Duodenal mucosa (tissue), 2 donors: Measurements from ENCODE around the gene NIPBL.
"Not testable (repeated sequence)": the region's sequence is repeated elsewhere in the genome, so short reads cannot be mapped to it uniquely, and the experiment has no call there.

ENCODE experiments used
- H3K27ac ChIP-seq: one replicate; pipeline ENCODE4 v1.7.0; 2013; ENCODE audit warnings: low read depth, low read length
- H3K27me3 ChIP-seq, 2 donors: one replicate each; pipeline ENCODE4 v1.7.0; 2013; ENCODE audit warnings: low read length in 2 of 2, control low read depth in 1 of 2; ENCODE audit not compliant: insufficient read depth in 2 of 2, control insufficient read depth in 1 of 2
- H3K36me3 ChIP-seq, 2 donors: one replicate each; pipeline ENCODE4 v1.7.0; 2013; ENCODE audit warnings: low read length in 2 of 2, control low read depth in 1 of 2; ENCODE audit not compliant: insufficient read depth in 2 of 2, control insufficient read depth in 1 of 2
- H3K4me1 ChIP-seq, 2 donors: one replicate each; pipeline ENCODE4 v1.7.0; 2013; ENCODE audit warnings: low read length in 2 of 2, control low read depth in 1 of 2; ENCODE audit not compliant: insufficient read depth in 2 of 2, control insufficient read depth in 1 of 2
- H3K4me3 ChIP-seq, 2 donors: one replicate each; pipeline ENCODE4 v1.7.0; 2013; ENCODE audit warnings: low read length in 2 of 2, low read depth in 1 of 2
- H3K9ac ChIP-seq, 2 donors: one replicate each; pipeline ENCODE4 v1.7.0; 2013; ENCODE audit warnings: low read length in 2 of 2, low read depth in 1 of 2
- H3K9me3 ChIP-seq, 2 donors: one replicate each; pipeline ENCODE4 v1.7.0; 2013; ENCODE audit warnings: low read length in 2 of 2, control low read depth in 1 of 2; ENCODE audit not compliant: control insufficient read depth in 1 of 2

NIPBL gene

GRCh38 chr5:36888303-36888702, 11.7 kb downstream of the NIPBL start:
- Histone ChIP-seq H3K36me3 (peaks cover 0 to 10% of the 10 kb centered on the region in 2 donors), H3K9me3 (no peaks in the 10 kb centered on the region), H3K27me3 (no peaks in the 10 kb centered on the region), H3K4me1 (peaks cover 0 to 3% of the 10 kb centered on the region in 2 donors), H3K4me3 (no peak overlapping the region), H3K27ac (no peak overlapping the region), H3K9ac (no peak overlapping the region)

GRCh38 chr5:36889264-36889663, 12.7 kb downstream of the NIPBL start:
- no peak overlapping the region for H3K9ac ChIP-seq
- no peak overlapping the region for H3K4me3 ChIP-seq
- no peak overlapping the region for H3K27ac ChIP-seq
- H3K27me3 ChIP-seq, result no peaks in the 10 kb centered on the region
- peaks cover 0 to 10% of the 10 kb centered on the region in 2 donors for H3K36me3 ChIP-seq
- H3K9me3 ChIP-seq, result no peaks in the 10 kb centered on the region
- no peaks in the 10 kb centered on the region for H3K4me1 ChIP-seq

GRCh38 chr5:36891266-36891665, 14.7 kb downstream of the NIPBL start:
- Histone ChIP-seq H3K36me3 (peaks cover 0 to under 1% of the 10 kb centered on the region in 2 donors), H3K4me1 (no peaks in the 10 kb centered on the region), H3K9ac (no peak overlapping the region)

GRCh38 chr5:36892085-36892830, 15.7 kb downstream of the NIPBL start:
- H3K36me3 ChIP-seq, H3K9ac ChIP-seq, H3K9me3 ChIP-seq, H3K4me1 ChIP-seq, H3K27ac ChIP-seq, H3K4me3 ChIP-seq, H3K27me3 ChIP-seq: not testable (repeated sequence)

More at GRCh38 chr5:36891266-36891665, 14.7 kb downstream of the NIPBL start:
- Histone ChIP-seq H3K27me3 (no peaks in the 10 kb centered on the region), H3K9me3 (no peaks in the 10 kb centered on the region), H3K27ac (no peak overlapping the region), H3K4me3 (no peak overlapping the region)

GRCh38 chr5:36894954-36895353, 18.4 kb downstream of the NIPBL start:
- Histone ChIP-seq H3K9me3 (no peaks in the 10 kb centered on the region), H3K36me3 (no peaks in the 10 kb centered on the region), H3K4me1 (peaks cover 0 to 21% of the 10 kb centered on the region in 2 donors), H3K27ac (no peak overlapping the region), H3K4me3 (no peak overlapping the region), H3K9ac (no peak overlapping the region), H3K27me3 (no peaks in the 10 kb centered on the region)

- peaks cover 0 to 21% of the 10 kb centered on the region in 2 donors for H3K4me1 ChIP-seq
- no peaks in the 10 kb centered on the region for H3K36me3 ChIP-seq
- no peaks in the 10 kb centered on the region for H3K9me3 ChIP-seq
- H3K27me3 ChIP-seq, result no peaks in the 10 kb centered on the region
- H3K27ac ChIP-seq, result no peak overlapping the region
- H3K4me3 ChIP-seq, result no peak overlapping the region
- no peak overlapping the region for H3K9ac ChIP-seq
These were observed 19.9 kb downstream of the NIPBL start for GRCh38 chr5:36896476-36896875.

- Histone ChIP-seq H3K4me3 (no peak overlapping the region), H3K9me3 (peaks cover 0 to 4% of the 10 kb centered on the region in 2 donors), H3K4me1 (peaks cover 0 to 21% of the 10 kb centered on the region in 2 donors), H3K27me3 (no peaks in the 10 kb centered on the region), H3K36me3 (no peaks in the 10 kb centered on the region), H3K9ac (no peak overlapping the region), H3K27ac (no peak overlapping the region)
These were observed 21.0 kb downstream of the NIPBL start for GRCh38 chr5:36897616-36898015.

GRCh38 chr5:36899860-36900259, 23.3 kb downstream of the NIPBL start:
- no peaks in the 10 kb centered on the region for H3K36me3 ChIP-seq
- H3K9me3 ChIP-seq, result peaks cover 0 to 8% of the 10 kb centered on the region in 2 donors
- no peak overlapping the region for H3K27ac ChIP-seq
- H3K27me3 ChIP-seq, result no peaks in the 10 kb centered on the region
- H3K4me3 ChIP-seq, result no peak overlapping the region
- no peak overlapping the region for H3K9ac ChIP-seq
- peaks cover 0 to 21% of the 10 kb centered on the region in 2 donors for H3K4me1 ChIP-seq

GRCh38 chr5:36900283-36900682, 23.7 kb downstream of the NIPBL start:
- Histone ChIP-seq H3K27me3 (no peaks in the 10 kb centered on the region), H3K4me3 (no peak overlapping the region), H3K9ac (no peak overlapping the region), H3K27ac (no peak overlapping the region), H3K4me1 (peaks cover 0 to 21% of the 10 kb centered on the region in 2 donors), H3K36me3 (no peaks in the 10 kb centered on the region), H3K9me3 (peaks cover 0 to 8% of the 10 kb centered on the region in 2 donors)

- H3K27ac ChIP-seq, H3K4me3 ChIP-seq, H3K36me3 ChIP-seq, H3K9ac ChIP-seq, H3K9me3 ChIP-seq, H3K27me3 ChIP-seq: not testable (repeated sequence)
- H3K4me1 ChIP-seq, result peaks cover 0 to 21% of the 10 kb centered on the region in 2 donors
These were observed 24.5 kb downstream of the NIPBL start for GRCh38 chr5:36901077-36901476.
